Lung microvascular endothelial cell (primary cell): ENCODE measurements around the gene TCEAL7. TPM values are rescaled to one million over a fixed set of nuclear protein-coding genes. Genes with fewer than 3 reads are reported as not detected.

ENCODE experiments used
- DNase-seq, 2 donors: peaks; one replicate each; pipeline versions ENCODE4 v3.0.0 to v3.0.0-alpha.2; 2010; ENCODE audit warnings: low read depth in 2 of 2
- total RNA-seq: library from RNA; depleted of rRNA; stranded (reverse); fragments of >200 nt; gene quantifications from 2 replicates; pipeline ENCODE4 v1.2.1, GENCODE V29; 2014

Gene TCEAL7
- total RNA-seq, 1 donor from 2014 or later, result not detected

- no peak for DNase-seq
These were observed 37.5 kb downstream of the TCEAL7 start for GRCh38 chrX:103367502-103367901.

- DNase-seq, result no peak
These were observed 39.4 kb downstream of the TCEAL7 start for GRCh38 chrX:103369479-103369878.

- no peak for DNase-seq
These were observed 42.8 kb downstream of the TCEAL7 start for GRCh38 chrX:103372886-103373285.

- no peak for DNase-seq
These were observed 43.5 kb downstream of the TCEAL7 start for GRCh38 chrX:103373581-103373980.

GRCh38 chrX:103376118-103376978, 46.3 kb downstream of the TCEAL7 start, which contains the start of gene BEX3:
TSS of gene BEX3 (plus strand) at chrX:103376538. CDS start at chrX:103377522, 984 bp downstream.
- DNase-seq, result peak; percentile 56 to 73

- peak; percentile 9 to 42 for DNase-seq
These were observed 46.9 kb downstream of the TCEAL7 start for GRCh38 chrX:103376979-103377324.

GRCh38 chrX:103378990-103379389, 49.0 kb downstream of the TCEAL7 start:
- no peak for DNase-seq

Other genes starting within 250 kb of the TCEAL7 start
- gene NXF3, start 237.1 kb upstream of the TCEAL7 start, total RNA-seq, result not detected in 2 replicates
- gene BEX4, start 115.1 kb upstream of the TCEAL7 start, total RNA-seq, result 18.5 and 25.2 TPM in 2 replicates
- gene TCEAL8, start 75.1 kb upstream of the TCEAL7 start, total RNA-seq, result 56.3 and 60.8 TPM in 2 replicates
- not detected in 2 replicates for gene TCEAL5, start 53.5 kb upstream of the TCEAL7 start, total RNA-seq
- 0.65 and 0.79 TPM in 2 replicates for gene BEX2, start 19.2 kb upstream of the TCEAL7 start, total RNA-seq
- gene TCEAL9, start 26.3 kb downstream of the TCEAL7 start, total RNA-seq, result 64.1 and 83.7 TPM in 2 replicates
- gene BEX3, start 46.3 kb downstream of the TCEAL7 start, total RNA-seq, result 200 and 209 TPM in 2 replicates
- under 0.01 TPM in 1 of 2 replicates, not detected in the other for gene RAB40A, start 189.2 kb downstream of the TCEAL7 start, total RNA-seq